Stimulated activated CD8-positive, alpha-beta memory T cell treated with anti-CD3 and anti-CD28 coated beads, Interleukin-4, amount 100 ng/mL, for 4 hours (primary cell): ENCODE results near the gene RNF123.
"Not testable (repeated sequence)": the region's sequence is repeated elsewhere in the genome, so short reads cannot be mapped to it uniquely, and the experiment has no call there.

Experiments
- DNase-seq, 2 donors: peaks; one replicate each; pipeline ENCODE4 v3.0.0-alpha.2; 2020; ENCODE audit warnings: low read depth in 2 of 2, low spot score in 1 of 2

The RNF123 gene

GRCh38 chr3:49680493-49681231 is 8.7 kb upstream of the RNF123 start:
- DNase-seq = no peak

GRCh38 chr3:49681232-49681522 is 8.2 kb upstream of the RNF123 start:
- DNase-seq = no peak

GRCh38 chr3:49681543-49681942 is 7.8 kb upstream of the RNF123 start:
- DNase-seq = no peak

GRCh38 chr3:49683162-49683561 is 6.2 kb upstream of the RNF123 start:
- no peak for DNase-seq

GRCh38 chr3:49684453-49684852 is 4.9 kb upstream of the RNF123 start:
- not testable (repeated sequence) for DNase-seq

- DNase-seq = not testable (repeated sequence)
Observed at GRCh38 chr3:49685103-49685502, 4.3 kb upstream of the RNF123 start.

- DNase-seq = not testable (repeated sequence)
Observed at GRCh38 chr3:49685846-49686245, 3.5 kb upstream of the RNF123 start.

GRCh38 chr3:49686346-49686745 is 3.0 kb upstream of the RNF123 start:
- DNase-seq = not testable (repeated sequence)

- DNase-seq = not testable (repeated sequence)
Observed at GRCh38 chr3:49686769-49687423, 2.5 kb upstream of the RNF123 start.

- DNase-seq = not testable (repeated sequence)
Observed at GRCh38 chr3:49687424-49687795, 1.9 kb upstream of the RNF123 start.

- DNase-seq = not testable (repeated sequence)
Observed at GRCh38 chr3:49688338-49689045, 865 bp upstream of the RNF123 start.

GRCh38 chr3:49689908-49690624 is 709 bp downstream of the RNF123 start:
- DNase-seq = not testable (repeated sequence)

- not testable (repeated sequence) for DNase-seq
Observed at GRCh38 chr3:49690856-49691255, 1.5 kb downstream of the RNF123 start.

- DNase-seq = not testable (repeated sequence)
Observed at GRCh38 chr3:49691481-49691880, 2.1 kb downstream of the RNF123 start.

GRCh38 chr3:49694409-49695070 is 5.2 kb downstream of the RNF123 start:
- DNase-seq = not testable (repeated sequence)

GRCh38 chr3:49695350-49696015 is 6.1 kb downstream of the RNF123 start:
- not testable (repeated sequence) for DNase-seq

GRCh38 chr3:49699281-49699979 is 10.1 kb downstream of the RNF123 start:
- DNase-seq = no peak

GRCh38 chr3:49700014-49700413 is 10.7 kb downstream of the RNF123 start:
- no peak for DNase-seq

GRCh38 chr3:49700453-49701128 is 11.2 kb downstream of the RNF123 start:
- no peak for DNase-seq
